ENCODE results near the gene ZNF584. TPM values are rescaled to one million over a fixed set of nuclear protein-coding genes. Genes with fewer than 3 reads are reported as not detected.

ZNF584 gene
- 20.6 and 25.7 TPM in 2 replicates for total RNA-seq

GRCh38 chr19:58408152-58409009, at the start of gene ZNF584:
TSS of gene ZNF584 (plus strand) at chr19:58408649. CDS start at chr19:58409148, 499 bp downstream.
- peak; percentile 99 for DNase-seq (ENCODE audit: insufficient read length, low spot score, missing footprints)
- peak within 1 kb of the TSS; percentile 94 for H2AFZ ChIP-seq (ENCODE audit: low read length)
- no peaks in the 10 kb centered on the region for H3K36me3 ChIP-seq (ENCODE audit: insufficient read depth, low read length)
- TF ChIP-seq, protein P1, sequence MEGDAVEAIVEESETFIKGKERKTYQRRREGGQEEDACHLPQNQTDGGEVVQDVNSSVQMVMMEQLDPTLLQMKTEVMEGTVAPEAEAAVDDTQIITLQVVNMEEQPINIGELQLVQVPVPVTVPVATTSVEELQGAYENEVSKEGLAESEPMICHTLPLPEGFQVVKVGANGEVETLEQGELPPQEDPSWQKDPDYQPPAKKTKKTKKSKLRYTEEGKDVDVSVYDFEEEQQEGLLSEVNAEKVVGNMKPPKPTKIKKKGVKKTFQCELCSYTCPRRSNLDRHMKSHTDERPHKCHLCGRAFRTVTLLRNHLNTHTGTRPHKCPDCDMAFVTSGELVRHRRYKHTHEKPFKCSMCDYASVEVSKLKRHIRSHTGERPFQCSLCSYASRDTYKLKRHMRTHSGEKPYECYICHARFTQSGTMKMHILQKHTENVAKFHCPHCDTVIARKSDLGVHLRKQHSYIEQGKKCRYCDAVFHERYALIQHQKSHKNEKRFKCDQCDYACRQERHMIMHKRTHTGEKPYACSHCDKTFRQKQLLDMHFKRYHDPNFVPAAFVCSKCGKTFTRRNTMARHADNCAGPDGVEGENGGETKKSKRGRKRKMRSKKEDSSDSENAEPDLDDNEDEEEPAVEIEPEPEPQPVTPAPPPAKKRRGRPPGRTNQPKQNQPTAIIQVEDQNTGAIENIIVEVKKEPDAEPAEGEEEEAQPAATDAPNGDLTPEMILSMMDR (IDR thresholded peaks at IDR 0.05; ENCODE audit: extremely low read depth, low read depth, low read length), result no peak
- peaks cover 17% of the 10 kb centered on the region for H3K4me1 ChIP-seq (ENCODE audit: insufficient read depth, low read length)
- peak within 1 kb of the TSS; percentile 92 for H3K4me2 ChIP-seq (ENCODE audit: insufficient read depth, low read length)
- H4K20me1 ChIP-seq (ENCODE audit: insufficient read depth, low read length), result peaks cover 9% of the 10 kb centered on the region
- no peaks in the 10 kb centered on the region for H3K27me3 ChIP-seq (ENCODE audit: insufficient read depth, low read length)
- peak within 1 kb of the TSS; percentile 96 for H3K4me3 ChIP-seq (ENCODE audit: insufficient read depth, low read length)
- peaks cover 39% of the 10 kb centered on the region for H3K79me2 ChIP-seq (ENCODE audit: insufficient read depth, low read length)
- peak within 1 kb of the TSS; percentile 88 for H3K27ac ChIP-seq (ENCODE audit: low read depth, low read length)
- H3K9me3 ChIP-seq (ENCODE audit: low read depth, low read length), result no peaks in the 10 kb centered on the region

- Histone ChIP-seq H3K4me3 (ENCODE audit: insufficient read depth, low read length) (peak overlapping the region; percentile 90), H4K20me1 (ENCODE audit: insufficient read depth, low read length) (no peaks in the 10 kb centered on the region), H3K36me3 (ENCODE audit: insufficient read depth, low read length) (no peaks in the 10 kb centered on the region), H3K27me3 (ENCODE audit: insufficient read depth, low read length) (peaks cover 10% of the 10 kb centered on the region), H3K27ac (ENCODE audit: low read depth, low read length) (peak overlapping the region; percentile 96), H3K4me2 (ENCODE audit: insufficient read depth, low read length) (peak overlapping the region; percentile 97), H3K79me2 (ENCODE audit: insufficient read depth, low read length) (no peaks in the 10 kb centered on the region), H3K9me3 (ENCODE audit: low read depth, low read length) (no peaks in the 10 kb centered on the region), H3K4me1 (ENCODE audit: insufficient read depth, low read length) (peaks cover 8% of the 10 kb centered on the region), H2AFZ (ENCODE audit: low read length) (peak overlapping the region; percentile 98)
- peak; percentile 97 for DNase-seq (ENCODE audit: insufficient read length, low spot score, missing footprints)
- TF ChIP-seq, protein P1 (IDR thresholded peaks at IDR 0.05; ENCODE audit: extremely low read depth, low read depth, low read length), result no peak
Measured at GRCh38 chr19:58361900-58362271, 46.6 kb upstream of the ZNF584 start.

DNA sequence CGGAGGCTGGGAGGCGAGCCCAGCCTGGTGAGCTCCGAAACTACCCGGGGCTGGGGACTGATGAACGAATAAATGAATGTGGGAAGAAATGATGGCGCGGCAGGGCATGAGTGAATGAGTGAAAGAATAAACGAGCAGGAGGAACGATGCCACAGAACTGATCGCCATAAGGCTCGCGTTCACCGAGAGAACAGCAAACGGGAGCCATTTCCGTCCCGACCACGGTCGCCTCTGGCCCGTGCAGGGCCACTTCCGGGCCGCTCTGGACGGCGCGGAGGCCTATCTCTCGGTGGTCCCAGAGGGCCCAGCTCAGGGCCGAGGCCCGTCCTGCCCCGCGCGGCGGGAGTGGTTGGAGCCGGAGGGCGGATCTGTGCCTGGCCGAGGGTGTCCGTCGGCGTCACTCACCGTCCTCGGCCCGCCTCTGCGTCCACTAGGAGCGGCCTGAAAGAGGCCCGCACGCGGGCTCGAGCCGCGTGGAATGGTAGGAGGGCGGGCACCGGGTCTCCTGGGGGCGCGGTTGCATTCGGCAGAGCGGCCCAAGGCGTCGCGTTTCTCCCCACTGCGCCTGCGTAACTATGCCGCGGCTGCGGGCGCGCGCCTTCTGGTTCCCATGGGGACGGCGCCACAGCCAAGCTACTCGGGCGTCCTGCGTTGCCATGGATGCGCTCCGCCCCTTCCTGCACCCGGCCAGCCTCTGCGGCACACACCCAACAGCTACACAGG, 46.0 kb upstream of the ZNF584 start, which contains the start of gene ZNF497:
Gene ZNF497, minus strand, starts transcription at position 480 of the 723 bp plus-strand sequence. CDS start 5,116 bp downstream, outside the sequence.
- no peaks in the 10 kb centered on the region for H4K20me1 ChIP-seq (ENCODE audit: insufficient read depth, low read length)
- H3K9me3 ChIP-seq (ENCODE audit: low read depth, low read length), result no peaks in the 10 kb centered on the region
- peak within 1 kb of the TSS; percentile 96 for H3K27ac ChIP-seq (ENCODE audit: low read depth, low read length)
- H3K4me2 ChIP-seq (ENCODE audit: insufficient read depth, low read length), result peak within 1 kb of the TSS; percentile 97
- H3K27me3 ChIP-seq (ENCODE audit: insufficient read depth, low read length), result peaks cover 6% of the 10 kb centered on the region
- H3K36me3 ChIP-seq (ENCODE audit: insufficient read depth, low read length), result no peaks in the 10 kb centered on the region
- TF ChIP-seq, protein P1 (IDR thresholded peaks at IDR 0.05; ENCODE audit: extremely low read depth, low read depth, low read length), result no peak
- H3K4me3 ChIP-seq (ENCODE audit: insufficient read depth, low read length), result peak within 1 kb of the TSS; percentile 90
- DNase-seq (ENCODE audit: insufficient read length, low spot score, missing footprints), result peak; percentile 100
- no peaks in the 10 kb centered on the region for H3K79me2 ChIP-seq (ENCODE audit: insufficient read depth, low read length)
- peaks cover 8% of the 10 kb centered on the region for H3K4me1 ChIP-seq (ENCODE audit: insufficient read depth, low read length)
- peak within 1 kb of the TSS; percentile 98 for H2AFZ ChIP-seq (ENCODE audit: low read length)

DNA sequence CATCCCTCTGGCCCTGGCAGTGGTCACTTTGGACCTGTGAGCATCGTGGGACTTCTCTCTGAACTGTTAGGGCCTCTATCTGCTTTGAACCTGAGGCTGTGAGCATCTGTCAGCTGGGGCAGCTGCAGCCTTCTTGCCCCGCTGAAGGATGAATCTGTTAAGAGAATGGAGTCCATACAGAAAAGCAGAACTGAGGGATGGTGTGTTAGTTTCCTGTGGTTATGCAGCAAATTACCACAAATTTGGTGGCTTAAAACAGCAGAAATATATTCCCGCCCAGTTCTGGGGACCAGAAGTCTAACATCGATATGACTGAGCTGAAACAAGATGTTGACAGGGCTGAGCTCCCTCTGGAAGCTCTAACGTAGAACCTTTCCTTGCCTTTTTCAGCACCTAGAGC, 44.3 kb upstream of the ZNF584 start:
- Histone ChIP-seq H3K79me2 (ENCODE audit: insufficient read depth, low read length) (no peaks in the 10 kb centered on the region), H4K20me1 (ENCODE audit: insufficient read depth, low read length) (no peaks in the 10 kb centered on the region), H3K4me2 (ENCODE audit: insufficient read depth, low read length) (no peak overlapping the region), H3K27me3 (ENCODE audit: insufficient read depth, low read length) (no peaks in the 10 kb centered on the region), H2AFZ (ENCODE audit: low read length) (no peak overlapping the region), H3K27ac (ENCODE audit: low read depth, low read length) (no peak overlapping the region), H3K4me3 (ENCODE audit: insufficient read depth, low read length) (no peak overlapping the region), H3K4me1 (ENCODE audit: insufficient read depth, low read length) (peaks cover 8% of the 10 kb centered on the region), H3K9me3 (ENCODE audit: low read depth, low read length) (no peaks in the 10 kb centered on the region), H3K36me3 (ENCODE audit: insufficient read depth, low read length) (no peaks in the 10 kb centered on the region)
- peak; percentile 41 for DNase-seq (ENCODE audit: insufficient read length, low spot score, missing footprints)
- TF ChIP-seq, protein P1 (IDR thresholded peaks at IDR 0.05; ENCODE audit: extremely low read depth, low read depth, low read length), result no peak

All from osteoblast (primary cell).